ENCODE results near the gene TCF4. TPM values are rescaled to one million over a fixed set of nuclear protein-coding genes. Genes with fewer than 3 reads are reported as not detected.

TCF4 gene
- total and polyA plus RNA-seq, 2 donors (not counting 1 experiment from before 2014, with no cell fraction given): 68.5 to 353 TPM

DNA sequence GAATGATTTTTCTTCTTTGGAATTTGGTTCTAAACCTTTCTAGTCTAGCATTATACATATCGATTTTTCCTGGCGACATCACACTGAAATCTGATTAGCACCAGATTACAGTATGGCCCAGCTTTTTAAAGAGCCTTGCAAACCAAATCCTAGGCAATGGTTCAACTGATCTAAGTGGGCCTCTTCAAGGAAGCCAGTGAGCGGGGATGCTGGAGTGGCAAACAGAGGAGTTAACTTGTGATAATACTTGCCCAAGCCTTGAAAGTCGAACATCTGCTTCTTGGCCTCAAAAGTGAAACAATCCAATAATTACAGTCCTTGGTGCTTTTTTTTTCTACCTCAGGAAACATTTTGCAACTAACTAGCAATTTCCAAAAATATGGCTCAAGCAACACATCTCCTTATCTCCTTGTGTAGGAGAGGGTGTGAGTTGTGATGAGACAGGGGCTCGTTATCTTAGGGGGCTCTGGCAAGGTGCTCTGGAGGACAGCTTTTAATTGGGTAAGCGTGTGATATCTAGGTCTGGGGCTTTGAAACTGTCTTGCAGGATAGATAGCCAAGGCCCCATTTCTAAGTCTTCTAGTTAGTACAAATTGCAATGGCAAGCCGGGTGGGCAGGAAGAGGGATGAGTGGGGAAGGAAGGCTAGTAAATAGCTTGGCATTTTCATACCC, 388.6 kb downstream of the TCF4 start:
- H3K36me3 ChIP-seq (replicated peaks in 1 of 2; ENCODE audit: control extremely low read depth in 1 of 2, control insufficient read depth in 1 of 2, extremely low read depth in 1 of 2, insufficient read depth in 2 of 2, low read length in 1 of 2): no peaks in the 10 kb centered on the region
- no peak overlapping the region for H3K4me3 Mint-ChIP-seq
- WGBS (ENCODE audit: insufficient coverage): 90% methylated on average over 2 of the region's 7 CpGs

DNA sequence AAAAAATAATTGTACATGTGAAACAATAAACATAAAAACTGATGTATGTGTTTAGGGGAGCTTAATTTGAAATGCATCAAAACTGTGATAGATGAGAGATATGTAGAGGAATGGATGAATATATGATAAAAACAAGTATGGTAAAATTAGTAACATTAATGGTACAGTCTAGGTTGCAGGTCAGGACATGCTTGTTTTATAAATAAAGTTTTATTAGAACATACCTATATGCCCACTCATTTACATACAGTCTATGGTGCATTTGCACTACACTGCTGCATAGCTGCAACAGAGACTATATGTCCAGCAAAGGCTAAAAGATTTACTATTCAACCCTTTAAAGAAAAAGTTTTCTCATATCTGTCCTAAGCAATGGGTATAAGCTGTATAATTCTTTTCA, 392.1 kb downstream of the TCF4 start:
- H3K9ac ChIP-seq (ENCODE audit: low read length): no peak overlapping the region
- H3K4me3 Mint-ChIP-seq: no peak overlapping the region
- no peak overlapping the region for H3K4me2 ChIP-seq (replicated peaks; ENCODE audit: low read depth, low read length, poor library complexity, severe bottlenecking)
- H3K36me3 ChIP-seq (replicated peaks in 1 of 2; ENCODE audit: control extremely low read depth in 1 of 2, control insufficient read depth in 1 of 2, extremely low read depth in 1 of 2, insufficient read depth in 2 of 2, low read length in 1 of 2): no peaks in the 10 kb centered on the region
- intact Hi-C loops (cut with micrococcal nuclease): no loop called here
- H3K4me1 ChIP-seq (ENCODE audit: control insufficient read depth in 2 of 2, insufficient read depth in 2 of 2, low read length in 2 of 2): no peaks in the 10 kb centered on the region
- TF ChIP-seq, protein P1, sequence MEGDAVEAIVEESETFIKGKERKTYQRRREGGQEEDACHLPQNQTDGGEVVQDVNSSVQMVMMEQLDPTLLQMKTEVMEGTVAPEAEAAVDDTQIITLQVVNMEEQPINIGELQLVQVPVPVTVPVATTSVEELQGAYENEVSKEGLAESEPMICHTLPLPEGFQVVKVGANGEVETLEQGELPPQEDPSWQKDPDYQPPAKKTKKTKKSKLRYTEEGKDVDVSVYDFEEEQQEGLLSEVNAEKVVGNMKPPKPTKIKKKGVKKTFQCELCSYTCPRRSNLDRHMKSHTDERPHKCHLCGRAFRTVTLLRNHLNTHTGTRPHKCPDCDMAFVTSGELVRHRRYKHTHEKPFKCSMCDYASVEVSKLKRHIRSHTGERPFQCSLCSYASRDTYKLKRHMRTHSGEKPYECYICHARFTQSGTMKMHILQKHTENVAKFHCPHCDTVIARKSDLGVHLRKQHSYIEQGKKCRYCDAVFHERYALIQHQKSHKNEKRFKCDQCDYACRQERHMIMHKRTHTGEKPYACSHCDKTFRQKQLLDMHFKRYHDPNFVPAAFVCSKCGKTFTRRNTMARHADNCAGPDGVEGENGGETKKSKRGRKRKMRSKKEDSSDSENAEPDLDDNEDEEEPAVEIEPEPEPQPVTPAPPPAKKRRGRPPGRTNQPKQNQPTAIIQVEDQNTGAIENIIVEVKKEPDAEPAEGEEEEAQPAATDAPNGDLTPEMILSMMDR (IDR thresholded peaks at IDR 0.05): no peak
- ChIA-PET POLR2A (no interaction called here), CTCF (no interaction called here)
- H2AFZ ChIP-seq (ENCODE audit: insufficient read depth, low read depth, low read length, poor library complexity, severe bottlenecking): no peak overlapping the region
- no peak overlapping the region for H3K4me3 ChIP-seq (ENCODE audit: control extremely low read depth in 1 of 5, extremely low read depth in 1 of 5, insufficient read depth in 1 of 5, low read depth in 2 of 5, low read length in 4 of 5)
- H3K79me2 ChIP-seq (ENCODE audit: control insufficient read depth, insufficient read depth, low read length): no peaks in the 10 kb centered on the region
- no peaks in the 10 kb centered on the region for H3K27me3 ChIP-seq (replicated peaks in 1 of 4; ENCODE audit: control extremely low read depth in 1 of 4, control insufficient read depth in 3 of 4, insufficient read depth in 4 of 4, low read length in 3 of 4)
- peaks cover 7% of the 10 kb centered on the region for H3K27me3 Mint-ChIP-seq
- no peak for DNase-seq
- no peak for ATAC-seq (ENCODE audit: low read depth)
- H4K20me1 ChIP-seq (ENCODE audit: control insufficient read depth, insufficient read depth, low read length, poor library complexity, severe bottlenecking): no peaks in the 10 kb centered on the region
- no peaks in the 10 kb centered on the region for H3K9me3 ChIP-seq (ENCODE audit: control extremely low read depth in 1 of 3, control insufficient read depth in 2 of 3, insufficient read depth in 1 of 3, low read length in 2 of 3)
- no peaks in the 10 kb centered on the region for H3K9me3 Mint-ChIP-seq (ENCODE audit: insufficient read depth)
- H3K4me1 Mint-ChIP-seq: no peaks in the 10 kb centered on the region
- no peak overlapping the region for H3K27ac ChIP-seq (ENCODE audit: low read length in 2 of 2)
- no peak overlapping the region for H3K27ac Mint-ChIP-seq

More for the DNA sequence above, 388.6 kb downstream of the TCF4 start:
- TF ChIP-seq, protein P1 (IDR thresholded peaks at IDR 0.05): no peak
- no peak for TF ChIP-seq EZH2 (IDR thresholded peaks at IDR 0.05; ENCODE audit: borderline replicate concordance, insufficient read depth, low read depth, low read length, poor library complexity, severe bottlenecking)
- Histone ChIP-seq H3K9ac (ENCODE audit: low read length) (no peak overlapping the region), H3K4me3 (ENCODE audit: control extremely low read depth in 1 of 5, extremely low read depth in 1 of 5, insufficient read depth in 1 of 5, low read depth in 2 of 5, low read length in 4 of 5) (no peak overlapping the region), H3K27me3 (replicated peaks in 1 of 4; ENCODE audit: control extremely low read depth in 1 of 4, control insufficient read depth in 3 of 4, insufficient read depth in 4 of 4, low read length in 3 of 4) (no peaks in the 10 kb centered on the region), H3K4me1 (ENCODE audit: control insufficient read depth in 2 of 2, insufficient read depth in 2 of 2, low read length in 2 of 2) (no peaks in the 10 kb centered on the region), H3K9me3 (ENCODE audit: control extremely low read depth in 1 of 3, control insufficient read depth in 2 of 3, insufficient read depth in 1 of 3, low read length in 2 of 3) (peaks cover 0 to 1% (median 0%) of the 10 kb centered on the region in 3 donors), H3K27ac (ENCODE audit: low read length in 2 of 2) (no peak overlapping the region), H4K20me1 (ENCODE audit: control insufficient read depth, insufficient read depth, low read length, poor library complexity, severe bottlenecking) (no peaks in the 10 kb centered on the region), H2AFZ (ENCODE audit: insufficient read depth, low read depth, low read length, poor library complexity, severe bottlenecking) (no peak overlapping the region), H3K4me2 (replicated peaks; ENCODE audit: low read depth, low read length, poor library complexity, severe bottlenecking) (no peak overlapping the region), H3K79me2 (ENCODE audit: control insufficient read depth, insufficient read depth, low read length) (no peaks in the 10 kb centered on the region)
- Mint-ChIP-seq H3K4me1 (no peaks in the 10 kb centered on the region), H3K27me3 (peaks cover 4% of the 10 kb centered on the region), H3K27ac (no peak overlapping the region), H3K9me3 (ENCODE audit: insufficient read depth) (peaks cover 4% of the 10 kb centered on the region)
- ChIA-PET CTCF (no interaction called here), POLR2A (no interaction called here)
- ATAC-seq (ENCODE audit: low read depth): no peak
- intact Hi-C loops (cut with micrococcal nuclease): no loop called here
- no peak for DNase-seq

All from B cell (primary cell).